Measurements from ENCODE around the gene AANAT.

Gene AANAT

DNA sequence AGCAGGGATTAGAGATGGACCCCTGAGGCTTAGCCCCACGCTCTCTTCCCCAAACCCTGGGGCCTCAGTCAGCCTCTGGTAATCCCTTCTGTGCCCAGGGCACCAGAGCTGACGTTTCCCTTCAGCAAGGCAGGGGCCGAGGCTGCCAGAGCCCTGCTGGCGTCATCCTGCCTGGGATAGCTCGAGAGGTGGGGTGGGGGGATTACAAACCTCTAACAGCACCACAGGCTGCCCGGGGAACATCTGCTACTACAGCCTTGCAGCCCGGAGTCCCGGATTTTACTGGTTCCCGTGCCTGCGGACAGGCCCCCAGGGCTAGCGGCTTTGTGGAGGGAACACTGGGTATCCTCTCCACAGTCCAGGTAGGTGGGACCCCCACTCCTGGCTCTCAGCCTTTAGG lies at the start of gene AANAT:
Gene AANAT, plus strand, starts transcription at position 238 of the 400 bp plus-strand sequence. CDS start 1,144 bp downstream, outside the sequence.
- Histone ChIP-seq H3K9me3 (no peaks in the 10 kb centered on the region), H3K4me1 (ENCODE audit: control insufficient read depth in 1 of 2, insufficient read depth in 1 of 2, low read depth in 1 of 2, low read length in 1 of 2) (no peaks in the 10 kb centered on the region), H3K27me3 (no peaks in the 10 kb centered on the region), H3K27ac (no peak within 1 kb of the TSS), H3K4me3 (ENCODE audit: low read depth in 1 of 2, low read length in 1 of 2) (no peak within 1 kb of the TSS), H3K36me3 (peaks cover 39% of the 10 kb centered on the region)
- TF ChIP-seq, protein P1, sequence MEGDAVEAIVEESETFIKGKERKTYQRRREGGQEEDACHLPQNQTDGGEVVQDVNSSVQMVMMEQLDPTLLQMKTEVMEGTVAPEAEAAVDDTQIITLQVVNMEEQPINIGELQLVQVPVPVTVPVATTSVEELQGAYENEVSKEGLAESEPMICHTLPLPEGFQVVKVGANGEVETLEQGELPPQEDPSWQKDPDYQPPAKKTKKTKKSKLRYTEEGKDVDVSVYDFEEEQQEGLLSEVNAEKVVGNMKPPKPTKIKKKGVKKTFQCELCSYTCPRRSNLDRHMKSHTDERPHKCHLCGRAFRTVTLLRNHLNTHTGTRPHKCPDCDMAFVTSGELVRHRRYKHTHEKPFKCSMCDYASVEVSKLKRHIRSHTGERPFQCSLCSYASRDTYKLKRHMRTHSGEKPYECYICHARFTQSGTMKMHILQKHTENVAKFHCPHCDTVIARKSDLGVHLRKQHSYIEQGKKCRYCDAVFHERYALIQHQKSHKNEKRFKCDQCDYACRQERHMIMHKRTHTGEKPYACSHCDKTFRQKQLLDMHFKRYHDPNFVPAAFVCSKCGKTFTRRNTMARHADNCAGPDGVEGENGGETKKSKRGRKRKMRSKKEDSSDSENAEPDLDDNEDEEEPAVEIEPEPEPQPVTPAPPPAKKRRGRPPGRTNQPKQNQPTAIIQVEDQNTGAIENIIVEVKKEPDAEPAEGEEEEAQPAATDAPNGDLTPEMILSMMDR (IDR thresholded peaks at IDR 0.05) = no peak

DNA sequence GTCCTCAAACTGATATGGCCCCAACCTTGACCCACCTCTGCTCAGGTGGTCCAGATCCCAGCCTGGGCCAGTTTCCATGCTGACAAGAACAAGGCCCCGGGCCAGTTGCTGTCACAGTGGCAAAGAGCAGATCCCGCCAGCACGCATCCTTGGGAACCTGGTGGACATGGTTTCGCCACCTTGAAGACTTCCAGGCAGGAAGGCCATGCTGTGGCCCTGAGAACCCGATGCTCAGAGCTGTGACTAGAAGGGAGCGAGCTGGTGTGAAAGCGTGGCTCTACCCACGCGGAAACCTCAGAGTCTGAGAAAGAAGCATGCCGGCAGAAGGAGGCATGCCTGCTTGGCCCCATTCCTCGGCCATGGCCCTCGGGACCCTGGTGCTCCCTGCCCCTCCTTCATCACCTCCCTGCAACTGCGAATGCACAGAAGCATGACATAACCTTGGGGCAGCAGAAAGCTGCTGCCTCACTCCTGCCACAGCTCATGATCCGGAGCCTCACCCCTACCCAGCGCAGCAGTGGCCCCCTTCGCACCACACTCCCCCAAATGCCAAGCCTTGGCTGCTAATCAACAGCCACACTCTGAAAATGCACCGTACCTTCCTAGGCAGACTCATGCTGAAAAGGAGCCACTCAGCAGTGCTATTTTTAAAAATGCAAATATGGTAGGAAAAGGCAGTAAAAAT lies 47.7 kb upstream of the AANAT start:
- no peaks in the 10 kb centered on the region for H3K27me3 ChIP-seq
- no peaks in the 10 kb centered on the region for H3K9me3 ChIP-seq
- H3K27ac ChIP-seq = no peak overlapping the region
- H3K4me1 ChIP-seq (ENCODE audit: control insufficient read depth in 1 of 2, insufficient read depth in 1 of 2, low read depth in 1 of 2, low read length in 1 of 2) = no peaks in the 10 kb centered on the region
- no peaks in the 10 kb centered on the region for H3K36me3 ChIP-seq
- H3K4me3 ChIP-seq (ENCODE audit: low read depth in 1 of 2, low read length in 1 of 2) = no peak overlapping the region
- TF ChIP-seq, protein P1 (IDR thresholded peaks at IDR 0.05) = no peak

DNA sequence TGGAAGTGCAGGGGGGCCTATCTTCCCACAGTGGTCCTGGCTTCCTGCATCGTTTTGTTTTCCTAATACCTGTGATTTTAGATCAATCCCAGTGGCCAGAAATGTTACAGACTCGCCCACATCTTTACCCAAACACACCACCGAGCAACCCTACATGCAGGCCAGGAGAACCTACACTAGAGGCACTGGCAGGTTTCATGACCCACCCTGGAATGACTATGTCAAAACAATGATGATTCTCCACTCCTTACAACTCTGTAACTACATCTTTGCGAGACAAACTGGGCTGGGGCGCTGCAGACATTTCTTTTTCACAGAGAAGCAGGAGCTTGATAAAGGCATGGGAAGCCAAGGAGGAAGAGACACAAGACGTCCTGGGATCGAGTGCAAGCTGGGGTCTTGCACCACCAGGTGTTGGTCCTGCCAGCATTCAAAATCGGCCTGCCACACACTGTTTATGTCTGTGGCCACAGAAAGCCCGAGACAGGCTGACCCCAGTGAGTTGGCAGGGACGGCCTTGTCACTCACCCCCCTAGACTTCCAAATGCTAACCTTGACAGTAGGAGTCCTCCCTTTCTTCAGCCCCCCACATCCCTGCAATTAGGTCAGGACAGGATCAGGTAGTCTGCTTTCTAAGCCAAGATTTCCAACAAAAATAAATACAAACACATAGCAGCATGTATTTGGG lies 46.9 kb upstream of the AANAT start:
- TF ChIP-seq, protein P1 (IDR thresholded peaks at IDR 0.05) = no peak
- Histone ChIP-seq H3K9me3 (no peaks in the 10 kb centered on the region), H3K27ac (no peak overlapping the region), H3K4me3 (ENCODE audit: low read depth in 1 of 2, low read length in 1 of 2) (no peak overlapping the region), H3K4me1 (ENCODE audit: control insufficient read depth in 1 of 2, insufficient read depth in 1 of 2, low read depth in 1 of 2, low read length in 1 of 2) (no peaks in the 10 kb centered on the region), H3K27me3 (no peaks in the 10 kb centered on the region), H3K36me3 (no peaks in the 10 kb centered on the region)

DNA sequence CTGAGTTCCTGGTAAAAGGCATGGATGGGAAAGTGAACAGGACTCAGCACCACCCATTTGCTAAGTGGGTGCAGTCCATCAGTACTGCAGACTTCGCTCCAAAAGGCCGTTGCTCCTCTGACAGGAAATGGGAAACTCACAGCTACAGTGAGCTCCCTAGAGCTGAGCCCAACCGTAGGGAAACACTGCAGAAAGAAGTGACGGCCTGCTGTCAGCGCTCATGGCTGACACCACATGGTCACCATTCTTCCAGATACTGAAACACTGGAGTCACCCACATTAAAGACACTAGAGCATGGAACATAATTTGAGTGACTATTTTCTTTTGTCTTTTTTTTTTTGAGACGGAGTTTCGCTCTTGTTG lies 46.4 kb upstream of the AANAT start:
- no peaks in the 10 kb centered on the region for H3K4me1 ChIP-seq (ENCODE audit: control insufficient read depth in 1 of 2, insufficient read depth in 1 of 2, low read depth in 1 of 2, low read length in 1 of 2)
- H3K9me3 ChIP-seq = no peaks in the 10 kb centered on the region
- no peak overlapping the region for H3K27ac ChIP-seq
- TF ChIP-seq, protein P1 (IDR thresholded peaks at IDR 0.05) = no peak
- H3K4me3 ChIP-seq (ENCODE audit: low read depth in 1 of 2, low read length in 1 of 2) = no peak overlapping the region
- no peaks in the 10 kb centered on the region for H3K27me3 ChIP-seq
- no peaks in the 10 kb centered on the region for H3K36me3 ChIP-seq

DNA sequence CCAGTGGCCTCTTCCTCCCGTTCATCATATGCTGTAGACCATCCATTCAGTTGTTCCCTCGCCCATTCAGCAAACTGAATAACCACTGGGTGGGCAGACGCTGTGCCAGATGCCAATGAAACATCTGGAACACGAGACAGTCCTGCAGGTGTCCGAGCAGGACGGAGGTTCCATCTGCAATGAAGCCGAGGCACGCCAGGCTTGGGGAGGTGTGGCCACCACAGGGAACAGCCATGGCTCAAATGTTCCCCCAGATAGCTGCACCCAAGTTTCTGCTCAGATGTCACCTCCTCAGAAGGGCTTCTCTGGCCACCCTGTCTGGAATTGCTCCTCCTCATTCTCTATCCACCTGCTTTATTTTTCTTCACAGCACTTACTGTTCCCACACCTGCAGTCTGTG lies 45.0 kb upstream of the AANAT start:
- H3K27ac ChIP-seq = no peak overlapping the region
- H3K36me3 ChIP-seq = no peaks in the 10 kb centered on the region
- no peaks in the 10 kb centered on the region for H3K9me3 ChIP-seq
- H3K27me3 ChIP-seq = no peaks in the 10 kb centered on the region
- no peaks in the 10 kb centered on the region for H3K4me1 ChIP-seq (ENCODE audit: control insufficient read depth in 1 of 2, insufficient read depth in 1 of 2, low read depth in 1 of 2, low read length in 1 of 2)
- TF ChIP-seq, protein P1 (IDR thresholded peaks at IDR 0.05) = no peak
- H3K4me3 ChIP-seq (ENCODE audit: low read depth in 1 of 2, low read length in 1 of 2) = no peak overlapping the region
